Cardiac muscle cell (in vitro differentiated cells and primary cell): ENCODE measurements around the gene MORF4L1. TPM values are rescaled to one million over a fixed set of nuclear protein-coding genes. Genes with fewer than 3 reads are reported as not detected.

Experiments
- DNase-seq, 2 donors: peaks; one replicate each; pipeline versions ENCODE4 v3.0.0 to v3.0.0-alpha.2; 2010 to 2017; ENCODE audit warnings: low read depth in 1 of 2, low spot score in 1 of 2
- H3K27ac ChIP-seq: fragments of 200-600 bp; sonication (generic); 2 replicates; pipeline ENCODE4 v1.5.1; 2016
- H3K27me3 ChIP-seq: fragments of 200-600 bp; sonication (generic); 2 replicates; pipeline ENCODE4 v1.6.0; 2016; ENCODE audit warnings: control low read depth
- H3K36me3 ChIP-seq: fragments of 200-600 bp; sonication (generic); 2 replicates; pipeline ENCODE4 v1.5.1; 2016; ENCODE audit warnings: control low read depth
- H3K4me1 ChIP-seq: fragments of 200-600 bp; sonication (generic); 2 replicates; pipeline ENCODE4 v1.8.1; 2017; ENCODE audit warnings: low read depth, mild to moderate bottlenecking, mixed run types
- H3K4me3 ChIP-seq: fragments of 200-600 bp; sonication (generic); 2 replicates; pipeline ENCODE4 v1.5.1; 2016; ENCODE audit warnings: mild to moderate bottlenecking
- H3K9me3 ChIP-seq: fragments of 200-600 bp; sonication (generic); 2 replicates; pipeline ENCODE4 v1.5.1; 2017; ENCODE audit warnings: low read depth, mild to moderate bottlenecking, control low read depth
- polyA plus RNA-seq: library from polyadenylated mRNA; unstranded; fragments of >200 nt; fragmentation: Nextera tagmentation; extraction: Ambion mirVana; gene quantifications from 2 replicates; pipeline ENCODE4 v1.2.1, GENCODE V29; 2016
- total RNA-seq: library from RNA; depleted of rRNA; stranded (reverse); fragments of >200 nt; gene quantifications from 2 replicates; pipeline ENCODE4 v1.2.3, GENCODE V29; 2016
- TF ChIP-seq, protein P1 (sequence below): IDR thresholded peaks from 2 replicates; pipeline ENCODE4 v1.5.1; 2012; ENCODE audit warnings: low read depth, mild to moderate bottlenecking, low read length

Gene MORF4L1
- total and polyA plus RNA-seq, 2 experiments from 2014 or later = 625 to 760 TPM

DNA sequence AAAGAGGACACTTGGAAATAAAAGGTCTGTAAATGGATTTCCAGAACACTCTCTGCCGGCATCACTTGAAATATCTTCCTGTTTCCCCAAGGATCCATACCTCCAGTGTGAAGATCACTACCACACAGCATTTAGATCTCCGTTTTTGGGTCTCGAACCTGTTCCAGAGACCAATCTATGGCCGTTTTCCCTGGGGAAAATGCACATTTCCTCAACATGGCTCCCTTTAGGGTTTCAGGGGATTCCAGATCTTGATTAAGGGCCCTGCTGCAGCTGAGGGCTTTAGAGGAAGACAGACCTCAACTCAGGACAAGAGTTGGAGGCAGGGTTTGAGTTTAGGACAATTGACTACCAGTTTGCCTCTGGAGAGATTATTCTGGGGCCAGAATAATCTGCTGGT lies 70.1 kb downstream of the MORF4L1 start:
- no peaks in the 10 kb centered on the region for H3K4me1 ChIP-seq
- H3K27me3 ChIP-seq = peaks cover 19% of the 10 kb centered on the region
- H3K27ac ChIP-seq = no peak overlapping the region
- DNase-seq = no peak
- TF ChIP-seq, protein P1, sequence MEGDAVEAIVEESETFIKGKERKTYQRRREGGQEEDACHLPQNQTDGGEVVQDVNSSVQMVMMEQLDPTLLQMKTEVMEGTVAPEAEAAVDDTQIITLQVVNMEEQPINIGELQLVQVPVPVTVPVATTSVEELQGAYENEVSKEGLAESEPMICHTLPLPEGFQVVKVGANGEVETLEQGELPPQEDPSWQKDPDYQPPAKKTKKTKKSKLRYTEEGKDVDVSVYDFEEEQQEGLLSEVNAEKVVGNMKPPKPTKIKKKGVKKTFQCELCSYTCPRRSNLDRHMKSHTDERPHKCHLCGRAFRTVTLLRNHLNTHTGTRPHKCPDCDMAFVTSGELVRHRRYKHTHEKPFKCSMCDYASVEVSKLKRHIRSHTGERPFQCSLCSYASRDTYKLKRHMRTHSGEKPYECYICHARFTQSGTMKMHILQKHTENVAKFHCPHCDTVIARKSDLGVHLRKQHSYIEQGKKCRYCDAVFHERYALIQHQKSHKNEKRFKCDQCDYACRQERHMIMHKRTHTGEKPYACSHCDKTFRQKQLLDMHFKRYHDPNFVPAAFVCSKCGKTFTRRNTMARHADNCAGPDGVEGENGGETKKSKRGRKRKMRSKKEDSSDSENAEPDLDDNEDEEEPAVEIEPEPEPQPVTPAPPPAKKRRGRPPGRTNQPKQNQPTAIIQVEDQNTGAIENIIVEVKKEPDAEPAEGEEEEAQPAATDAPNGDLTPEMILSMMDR = no peak
- no peak overlapping the region for H3K4me3 ChIP-seq
- no peaks in the 10 kb centered on the region for H3K36me3 ChIP-seq
- H3K9me3 ChIP-seq = no peaks in the 10 kb centered on the region

DNA sequence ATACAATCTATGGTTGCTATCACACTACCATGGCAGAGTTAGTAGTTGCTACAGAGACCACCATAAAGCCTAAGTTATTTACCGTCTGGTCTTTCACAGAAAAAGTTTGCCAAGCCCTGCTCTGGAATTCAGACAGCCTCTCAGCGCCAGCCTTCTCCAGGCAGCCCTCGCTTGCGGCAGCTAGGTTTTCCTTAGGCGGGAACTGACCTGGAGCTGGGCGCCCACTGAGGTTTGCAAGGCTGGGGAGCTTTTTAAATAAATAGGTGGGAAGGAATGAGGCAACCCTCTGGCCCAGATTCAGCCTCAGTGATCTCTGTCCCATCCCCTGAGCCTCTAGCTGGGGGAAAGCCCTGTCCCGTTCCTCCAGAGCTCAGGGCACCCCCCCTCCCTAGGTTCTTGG lies 71.0 kb downstream of the MORF4L1 start:
- H3K27me3 ChIP-seq = peaks cover 19% of the 10 kb centered on the region
- TF ChIP-seq, protein P1 = no peak
- no peaks in the 10 kb centered on the region for H3K4me1 ChIP-seq
- H3K4me3 ChIP-seq = no peak overlapping the region
- no peaks in the 10 kb centered on the region for H3K36me3 ChIP-seq
- DNase-seq = no peak
- no peaks in the 10 kb centered on the region for H3K9me3 ChIP-seq
- H3K27ac ChIP-seq = no peak overlapping the region

DNA sequence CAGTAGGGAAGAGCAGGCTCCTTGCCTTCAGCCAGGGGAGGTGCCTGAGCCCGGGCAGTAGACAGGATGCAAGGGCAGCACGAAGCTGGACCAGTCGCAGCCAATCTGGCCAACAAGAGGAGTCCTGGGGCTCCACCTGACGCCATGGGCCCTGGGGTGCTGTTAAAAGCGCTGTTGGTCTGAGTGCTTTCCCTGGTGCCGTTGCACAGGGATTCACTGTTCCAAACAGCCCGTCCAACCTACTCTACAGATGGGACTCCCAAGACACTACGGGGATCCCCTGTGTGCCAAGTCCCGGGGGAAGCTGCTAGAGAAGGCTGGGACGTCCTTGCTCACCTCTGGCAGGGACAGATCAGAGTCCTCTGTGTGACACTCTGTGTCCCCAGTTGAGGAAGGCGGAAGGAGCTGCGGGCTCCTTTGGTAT lies 71.5 kb downstream of the MORF4L1 start:
- Histone ChIP-seq H3K4me3 (peak overlapping the region; percentile 38), H3K4me1 (no peaks in the 10 kb centered on the region), H3K36me3 (no peaks in the 10 kb centered on the region), H3K9me3 (no peaks in the 10 kb centered on the region), H3K27me3 (peaks cover 19% of the 10 kb centered on the region), H3K27ac (no peak overlapping the region)
- no peak for DNase-seq
- TF ChIP-seq, protein P1 = no peak

DNA sequence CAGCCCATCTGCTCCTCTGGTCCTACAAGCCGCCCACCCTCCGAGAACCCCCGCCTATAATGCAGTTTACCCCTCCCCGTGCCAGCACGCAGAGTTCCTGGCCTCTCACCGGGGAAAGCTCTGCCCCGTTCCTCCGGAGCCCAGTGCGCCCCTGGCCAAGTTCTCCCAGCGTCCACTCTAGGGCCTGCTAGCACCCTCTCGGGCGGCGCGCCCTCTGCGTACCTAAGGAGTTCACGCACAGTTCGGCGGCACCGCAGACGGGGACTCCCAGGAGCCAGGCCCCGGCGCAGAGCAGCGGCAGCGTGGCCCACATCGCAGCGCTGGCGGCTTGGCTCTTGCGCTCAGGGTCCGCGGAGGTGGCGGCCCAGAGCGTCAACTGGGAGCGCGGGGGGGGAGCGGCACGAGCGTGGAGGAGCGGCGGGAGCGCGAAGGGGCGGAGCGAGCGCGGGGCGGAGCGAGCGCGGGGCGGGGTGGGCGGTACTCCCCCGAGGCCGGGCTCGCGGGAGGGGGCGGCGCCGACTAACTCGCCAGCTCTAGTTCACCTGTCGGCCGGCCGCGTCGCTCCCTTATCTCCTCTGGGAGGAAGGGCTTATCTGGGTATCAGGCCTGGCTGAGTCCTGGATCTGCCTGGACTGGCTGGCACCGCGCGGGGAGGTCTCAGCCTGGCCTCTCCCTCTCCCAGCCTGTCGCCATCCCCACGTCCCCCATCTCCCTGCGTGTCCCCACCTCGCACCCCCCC lies 72.1 kb downstream of the MORF4L1 start, which contains the start of gene CTSH:
TSS of gene CTSH (minus strand) at position 378 of the 739 bp plus-strand sequence. CDS start at position 313, 65 bp downstream.
- no peak within 1 kb of the TSS for H3K27ac ChIP-seq
- DNase-seq = peak; percentile 65 to 83

DNA sequence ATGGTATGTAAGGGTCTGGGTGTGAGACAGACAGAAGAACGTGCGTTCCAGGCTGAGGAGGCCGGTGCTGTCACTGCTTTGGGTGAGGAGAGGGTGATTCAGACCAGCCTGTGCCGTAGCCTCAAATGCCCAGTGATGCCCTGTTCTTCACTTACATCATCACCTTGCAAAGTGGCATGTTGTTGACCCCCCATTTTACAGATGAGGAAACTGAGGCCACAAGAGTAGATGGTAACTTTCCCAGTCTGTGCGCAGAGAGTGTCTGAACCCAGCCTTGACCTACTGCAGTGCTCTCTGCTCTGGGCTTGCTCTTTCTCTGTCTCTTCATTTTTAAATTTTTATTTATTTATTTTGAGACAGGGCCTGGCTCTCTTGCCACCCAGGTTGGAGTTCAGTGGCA lies 73.8 kb downstream of the MORF4L1 start:
- no peak overlapping the region for H3K27ac ChIP-seq
- H3K4me1 ChIP-seq = no peaks in the 10 kb centered on the region
- no peaks in the 10 kb centered on the region for H3K9me3 ChIP-seq
- no peaks in the 10 kb centered on the region for H3K36me3 ChIP-seq
- no peak for DNase-seq
- no peak overlapping the region for H3K4me3 ChIP-seq
- TF ChIP-seq, protein P1 = no peak
- peaks cover 19% of the 10 kb centered on the region for H3K27me3 ChIP-seq

More for the DNA sequence above, 72.1 kb downstream of the MORF4L1 start, which contains the start of gene CTSH:
- Histone ChIP-seq H3K9me3 (no peaks in the 10 kb centered on the region), H3K4me1 (no peaks in the 10 kb centered on the region), H3K4me3 (peak within 1 kb of the TSS; percentile 38), H3K27me3 (peaks cover 19% of the 10 kb centered on the region), H3K36me3 (no peaks in the 10 kb centered on the region)
- TF ChIP-seq, protein P1 = no peak
